ENCODE results near the gene SPOUT1.

GRCh38 chr9:128808543-128808942 lies 21.1 kb downstream of the SPOUT1 start:
- no peak for TF ChIP-seq CTCF (IDR thresholded peaks at IDR 0.05)
- TF ChIP-seq EP300 (IDR thresholded peaks at IDR 0.05) = no peak
- no peak for TF ChIP-seq POLR2AphosphoS5 (IDR thresholded peaks at IDR 0.05)
- TF ChIP-seq POLR2A (IDR thresholded peaks at IDR 0.05) = no peak

All from gastroesophageal sphincter (tissue), 3 donors.